HUES48 (cell line): ENCODE measurements around the gene TBC1D9B.

ENCODE experiments used
- H3K27ac ChIP-seq: one replicate; pipeline ENCODE4 v1.7.0; 2013; ENCODE audit warnings: low read depth, low read length, inconsistent platforms
- H3K27me3 ChIP-seq: 2 replicates; pipeline ENCODE4 v1.6.1; 2013; ENCODE audit warnings: mild to moderate bottlenecking, low read length; ENCODE audit not compliant: control insufficient read depth, insufficient read depth
- H3K36me3 ChIP-seq: 2 replicates; pipeline ENCODE4 v1.6.1; 2013; ENCODE audit warnings: low read length; ENCODE audit not compliant: control insufficient read depth, insufficient read depth
- H3K4me1 ChIP-seq: 2 replicates; pipeline ENCODE4 v1.6.1; 2013; ENCODE audit warnings: mild to moderate bottlenecking, low read length; ENCODE audit not compliant: control insufficient read depth, insufficient read depth
- H3K4me3 ChIP-seq: 2 replicates; pipeline ENCODE4 v1.5.1; 2013; ENCODE audit warnings: mild to moderate bottlenecking, low read depth, low read length
- H3K9ac ChIP-seq: 2 replicates; pipeline ENCODE4 v1.6.1; 2013; ENCODE audit warnings: mild to moderate bottlenecking, low read depth, low read length, moderate library complexity
- H3K9me3 ChIP-seq: 2 replicates; pipeline ENCODE4 v1.6.1; 2013; ENCODE audit warnings: low read length; ENCODE audit not compliant: control insufficient read depth, insufficient read depth

The TBC1D9B gene

DNA sequence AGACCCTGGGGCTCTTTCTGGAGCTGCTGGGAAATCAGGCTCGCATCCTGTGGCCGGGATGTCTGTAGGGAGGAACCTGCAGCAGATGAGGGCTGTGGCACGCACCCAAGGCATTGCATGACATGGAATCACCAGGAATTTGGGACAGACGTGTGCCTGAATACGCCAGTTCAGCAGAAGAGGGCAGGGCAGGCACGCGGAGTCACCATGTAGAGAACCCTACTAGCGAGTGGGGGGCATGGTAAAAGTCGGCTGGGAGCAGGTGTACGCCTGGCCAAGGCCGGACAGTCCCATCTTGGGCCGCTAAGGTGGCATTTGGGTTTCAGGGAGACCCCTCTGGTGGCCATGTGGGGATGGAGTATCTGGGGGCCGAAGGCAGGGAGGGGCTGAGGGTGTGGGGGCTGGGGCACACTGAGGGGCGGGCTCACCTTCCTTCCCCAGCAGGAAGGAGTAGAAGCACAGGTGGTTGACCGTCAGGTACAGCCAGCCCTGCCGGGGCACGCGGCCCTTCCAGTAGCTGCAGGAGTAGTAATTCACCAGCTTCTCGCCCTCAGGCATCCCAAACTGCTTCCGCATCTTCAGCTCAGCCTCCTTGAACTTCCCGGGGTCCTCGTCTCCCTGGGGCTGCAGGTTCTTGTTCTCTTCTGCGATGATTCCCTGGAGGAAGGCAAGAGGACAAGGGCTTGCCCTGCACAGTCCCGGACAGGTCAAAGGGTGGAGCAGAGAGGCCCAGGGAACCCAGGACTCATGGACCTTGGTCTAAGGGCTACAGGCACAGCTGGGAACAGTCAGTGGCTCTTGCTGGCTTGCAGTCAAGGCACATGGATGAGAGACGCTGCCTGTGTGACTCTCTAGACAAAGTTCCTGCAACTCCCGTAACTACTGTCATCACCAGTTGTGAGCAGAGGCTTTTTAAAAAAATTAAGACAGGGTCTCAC, 13.5 kb downstream of the TBC1D9B start:
- Histone ChIP-seq H3K9ac (no peak overlapping the region), H3K4me1 (peaks cover 5% of the 10 kb centered on the region; the same call in 1 of the 2 replicates), H3K36me3 (peaks cover 67% of the 10 kb centered on the region), H3K4me3 (no peak overlapping the region), H3K9me3 (no peaks in the 10 kb centered on the region), H3K27me3 (no peaks in the 10 kb centered on the region), H3K27ac (no peak overlapping the region)

DNA sequence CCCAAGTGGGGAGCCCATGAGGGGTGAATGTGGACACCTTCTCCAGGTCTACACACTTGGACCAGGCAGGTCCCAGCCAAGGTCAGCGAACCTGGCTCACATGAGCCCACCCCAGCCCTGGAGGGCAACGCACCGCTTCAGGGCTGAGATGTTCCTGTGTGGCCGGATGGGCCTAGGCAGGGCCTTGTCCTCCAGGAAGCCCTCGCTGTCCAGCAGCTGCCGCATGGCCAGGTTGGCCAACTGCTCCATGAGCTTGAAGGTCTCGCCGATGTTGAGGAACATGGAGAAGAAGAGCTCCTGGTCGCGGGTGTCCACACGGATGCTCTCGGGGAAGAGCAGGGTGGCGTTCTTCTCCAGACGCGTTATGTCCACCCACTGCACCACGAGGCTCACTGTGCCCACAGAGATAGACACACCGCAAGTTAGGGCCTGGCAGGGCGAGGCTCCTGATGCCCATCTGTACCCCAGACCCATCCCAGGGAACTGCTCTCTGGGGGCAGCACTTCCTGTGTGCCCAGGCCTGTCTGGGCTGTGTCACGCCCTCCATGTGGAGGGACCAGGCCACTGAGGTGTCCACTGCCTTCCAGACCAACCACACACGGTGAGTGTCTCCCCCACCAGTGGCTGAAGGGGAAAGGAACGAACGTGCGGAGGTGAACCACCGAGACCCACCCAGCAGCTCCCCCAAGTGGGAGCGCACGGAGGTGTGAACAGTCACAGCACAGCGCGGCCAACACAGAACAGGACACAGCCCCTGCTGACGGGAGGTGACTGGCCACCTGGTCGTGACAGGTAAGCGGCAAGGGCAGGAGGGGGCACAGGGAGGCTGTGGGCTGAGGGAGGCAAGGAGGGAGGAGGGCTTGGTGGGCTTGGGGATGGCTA, 14.4 kb downstream of the TBC1D9B start:
- Histone ChIP-seq H3K27me3 (no peaks in the 10 kb centered on the region), H3K36me3 (peaks cover 66% of the 10 kb centered on the region), H3K9ac (no peak overlapping the region), H3K4me1 (peaks cover 5% of the 10 kb centered on the region; the same call in 1 of the 2 replicates), H3K4me3 (no peak overlapping the region), H3K9me3 (no peaks in the 10 kb centered on the region), H3K27ac (no peak overlapping the region)

GRCh38 chr5:179892255-179892654, 15.4 kb downstream of the TBC1D9B start:
- Histone ChIP-seq H3K4me1 (peaks cover 5% of the 10 kb centered on the region; the same call in 1 of the 2 replicates), H3K27me3 (no peaks in the 10 kb centered on the region), H3K36me3 (peaks cover 69% of the 10 kb centered on the region), H3K4me3 (no peak overlapping the region), H3K9me3 (no peaks in the 10 kb centered on the region), H3K27ac (no peak overlapping the region), H3K9ac (no peak overlapping the region)

GRCh38 chr5:179890751-179891682, 16.7 kb downstream of the TBC1D9B start:
- no peaks in the 10 kb centered on the region for H3K27me3 ChIP-seq
- H3K27ac ChIP-seq: no peak overlapping the region
- peaks cover 81% of the 10 kb centered on the region for H3K36me3 ChIP-seq
- H3K4me3 ChIP-seq: no peak overlapping the region
- peaks cover 5% of the 10 kb centered on the region; the same call in 1 of the 2 replicates for H3K4me1 ChIP-seq
- H3K9me3 ChIP-seq: no peaks in the 10 kb centered on the region
- H3K9ac ChIP-seq: no peak overlapping the region

DNA sequence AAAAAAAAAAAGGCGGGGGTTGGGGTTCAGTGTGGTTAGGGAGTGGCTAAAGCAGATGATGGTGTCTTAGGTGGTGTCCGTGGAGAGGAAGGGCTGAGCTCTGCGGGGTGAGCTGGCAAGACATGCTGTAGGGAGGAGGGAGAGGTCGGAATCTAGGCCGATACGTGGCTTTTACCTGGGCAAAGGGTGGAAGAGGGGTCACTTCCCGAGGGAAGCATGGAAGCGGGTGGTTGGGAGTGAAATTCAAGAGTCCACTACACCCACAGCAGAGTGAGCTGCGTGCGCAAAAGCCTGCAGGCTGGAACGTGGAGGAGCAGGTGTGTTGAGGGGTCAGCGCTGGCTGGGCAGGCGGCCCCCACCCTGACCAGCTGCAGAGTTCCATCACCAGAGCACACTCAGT, 17.8 kb downstream of the TBC1D9B start:
- Histone ChIP-seq H3K4me1 (no peaks in the 10 kb centered on the region), H3K27ac (no peak overlapping the region), H3K9ac (no peak overlapping the region), H3K27me3 (no peaks in the 10 kb centered on the region), H3K36me3 (peaks cover 88% of the 10 kb centered on the region), H3K9me3 (0 out of 2 replicates have a peak, but pooled peaks cover 1% of the 10 kb centered on the region), H3K4me3 (no peak overlapping the region)

GRCh38 chr5:179887802-179888201, 19.9 kb downstream of the TBC1D9B start:
- Histone ChIP-seq H3K4me1 (no peaks in the 10 kb centered on the region), H3K9me3 (peaks cover 20% of the 10 kb centered on the region), H3K27ac (no peak overlapping the region), H3K36me3 (peaks cover 90% of the 10 kb centered on the region), H3K4me3 (no peak overlapping the region), H3K9ac (no peak overlapping the region), H3K27me3 (no peaks in the 10 kb centered on the region)

DNA sequence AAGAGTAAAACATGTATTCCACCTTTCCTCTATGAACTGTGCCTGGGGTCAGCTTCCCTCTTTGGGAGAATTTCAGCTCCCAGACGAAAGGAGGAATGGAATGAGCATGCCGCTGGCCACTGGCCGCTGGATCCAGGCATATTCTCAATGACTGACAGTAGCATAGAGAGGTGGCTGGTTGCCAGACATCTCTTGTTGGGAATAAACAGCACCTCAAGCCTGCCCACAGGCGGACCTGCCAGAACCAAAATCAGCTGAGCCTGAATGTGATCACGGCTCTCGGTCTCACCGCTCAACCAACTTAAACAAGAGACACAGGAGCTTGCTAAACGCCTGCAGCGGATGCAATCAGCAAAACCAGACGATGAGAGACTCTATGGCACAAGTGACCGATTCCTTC, 20.6 kb downstream of the TBC1D9B start:
- Histone ChIP-seq H3K9me3 (peaks cover 25% of the 10 kb centered on the region), H3K4me3 (no peak overlapping the region), H3K27me3 (no peaks in the 10 kb centered on the region), H3K27ac (no peak overlapping the region), H3K36me3 (peaks cover 83% of the 10 kb centered on the region), H3K4me1 (no peaks in the 10 kb centered on the region), H3K9ac (no peak overlapping the region)

GRCh38 chr5:179886190-179886911, 21.3 kb downstream of the TBC1D9B start:
- Histone ChIP-seq H3K27ac (no peak overlapping the region), H3K9me3 (peaks cover 25% of the 10 kb centered on the region), H3K9ac (no peak overlapping the region), H3K4me3 (no peak overlapping the region), H3K27me3 (no peaks in the 10 kb centered on the region), H3K4me1 (no peaks in the 10 kb centered on the region), H3K36me3 (peaks cover 76% of the 10 kb centered on the region)

GRCh38 chr5:179885491-179886090, 22.1 kb downstream of the TBC1D9B start:
- Histone ChIP-seq H3K9me3 (peaks cover 25% of the 10 kb centered on the region), H3K4me1 (no peaks in the 10 kb centered on the region), H3K9ac (no peak overlapping the region), H3K4me3 (no peak overlapping the region), H3K27me3 (no peaks in the 10 kb centered on the region), H3K36me3 (peaks cover 68% of the 10 kb centered on the region), H3K27ac (no peak overlapping the region)
